ENCODE data around the gene SFMBT1. TPM values are rescaled to one million over a fixed set of nuclear protein-coding genes. Genes with fewer than 3 reads are reported as not detected.

Gene SFMBT1
- total and polyA plus RNA-seq, 2 of the 8 experiments (the other 6 are each of a cell fraction or from before 2014, with no cell fraction given) = 8.1 to 16.8 TPM

DNA sequence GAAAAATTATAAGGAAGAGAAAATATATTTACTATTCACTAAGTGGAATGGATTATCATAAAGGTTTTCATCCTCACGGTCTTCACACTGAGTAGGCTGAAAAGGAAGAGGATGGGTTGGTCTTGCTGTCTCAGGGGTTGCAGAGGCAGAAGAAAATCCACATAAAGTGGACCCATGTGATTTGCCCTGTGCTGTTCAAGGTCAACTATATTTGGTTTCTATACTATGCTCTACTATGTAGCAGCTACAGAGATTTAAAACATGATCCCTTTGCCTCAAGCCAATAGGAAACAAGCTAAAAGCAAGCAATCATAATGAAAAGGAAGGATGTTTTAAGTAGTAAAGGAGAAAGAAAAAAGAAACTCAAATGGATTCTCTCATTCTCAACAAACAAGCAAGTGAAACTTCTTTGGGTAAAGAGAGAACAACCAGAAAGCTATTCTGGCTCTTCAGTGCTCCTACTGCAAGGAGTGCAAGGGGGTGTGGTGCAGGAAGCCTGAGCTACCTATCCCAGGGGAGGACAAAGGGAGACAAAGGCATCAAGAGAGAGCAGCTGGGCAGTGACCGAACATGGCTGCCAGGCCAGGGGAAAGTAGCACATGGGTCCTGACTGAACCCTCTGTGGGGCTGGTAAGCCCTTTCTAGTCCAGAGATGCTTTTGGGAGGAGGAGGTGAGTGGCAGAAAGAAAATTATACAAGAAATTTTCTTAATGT lies 35.9 kb downstream of the SFMBT1 start (continued):
- TF ChIP-seq TBP (IDR thresholded peaks at IDR 0.05; ENCODE audit: low read depth, low read length) = no peak
- TF ChIP-seq TCF12 (IDR thresholded peaks at IDR 0.05; ENCODE audit: low read depth, low read length) = no peak
- no peak for TF ChIP-seq CHD1 (IDR thresholded peaks at IDR 0.05; ENCODE audit: low read depth, low read length)
- TF ChIP-seq YY1 (IDR thresholded peaks at IDR 0.05; ENCODE audit: low read depth, low read length) = peak; percentile 84
- no peak for TF ChIP-seq TEAD4 (IDR thresholded peaks at IDR 0.05; ENCODE audit: low read depth, low read length)
- no peak for TF ChIP-seq SIRT6 (IDR thresholded peaks at IDR 0.05; ENCODE audit: low read length)
- no peak for TF ChIP-seq EZH2 (IDR thresholded peaks at IDR 0.05; ENCODE audit: low read depth, low read length, severe bottlenecking)
- TF ChIP-seq, protein P1, sequence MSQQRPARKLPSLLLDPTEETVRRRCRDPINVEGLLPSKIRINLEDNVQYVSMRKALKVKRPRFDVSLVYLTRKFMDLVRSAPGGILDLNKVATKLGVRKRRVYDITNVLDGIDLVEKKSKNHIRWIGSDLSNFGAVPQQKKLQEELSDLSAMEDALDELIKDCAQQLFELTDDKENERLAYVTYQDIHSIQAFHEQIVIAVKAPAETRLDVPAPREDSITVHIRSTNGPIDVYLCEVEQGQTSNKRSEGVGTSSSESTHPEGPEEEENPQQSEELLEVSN (IDR thresholded peaks at IDR 0.05) = 0 out of 2 replicates have a peak, but pooled peaks have one; percentile 32
- TF ChIP-seq TAF7 (optimal IDR thresholded peaks at IDR 0.05; ENCODE audit: borderline replicate concordance, low read depth, low read length) = no peak
- TF ChIP-seq CREB1 (IDR thresholded peaks at IDR 0.05) = no peak
- no peak for TF ChIP-seq RXRA (IDR thresholded peaks at IDR 0.05; ENCODE audit: insufficient read depth, low read depth, low read length)
- no peak for TF ChIP-seq BCL11A (IDR thresholded peaks at IDR 0.05; ENCODE audit: low read depth in 2 of 2, low read length in 2 of 2)
- TF ChIP-seq, protein P2, sequence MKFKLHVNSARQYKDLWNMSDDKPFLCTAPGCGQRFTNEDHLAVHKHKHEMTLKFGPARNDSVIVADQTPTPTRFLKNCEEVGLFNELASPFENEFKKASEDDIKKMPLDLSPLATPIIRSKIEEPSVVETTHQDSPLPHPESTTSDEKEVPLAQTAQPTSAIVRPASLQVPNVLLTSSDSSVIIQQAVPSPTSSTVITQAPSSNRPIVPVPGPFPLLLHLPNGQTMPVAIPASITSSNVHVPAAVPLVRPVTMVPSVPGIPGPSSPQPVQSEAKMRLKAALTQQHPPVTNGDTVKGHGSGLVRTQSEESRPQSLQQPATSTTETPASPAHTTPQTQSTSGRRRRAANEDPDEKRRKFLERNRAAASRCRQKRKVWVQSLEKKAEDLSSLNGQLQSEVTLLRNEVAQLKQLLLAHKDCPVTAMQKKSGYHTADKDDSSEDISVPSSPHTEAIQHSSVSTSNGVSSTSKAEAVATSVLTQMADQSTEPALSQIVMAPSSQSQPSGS (IDR thresholded peaks at IDR 0.05; ENCODE audit: low read length) = no peak
